Fibroblast of pulmonary artery (primary cell): ENCODE measurements around the gene KCNK1.
"Not testable (repeated sequence)": the region's sequence is repeated elsewhere in the genome, so short reads cannot be mapped to it uniquely, and the experiment has no call there.

Source experiments
- DNase-seq: peaks from one replicate; pipeline ENCODE4 v3.0.0-alpha.2; 2010; ENCODE audit warnings: low read depth
- H3K4me3 ChIP-seq: replicated peaks from 2 replicates; pipeline ENCODE4 v1.5.1; 2011; ENCODE audit warnings: low read depth, mild to moderate bottlenecking, control low read depth, low read length, moderate library complexity
- TF ChIP-seq, protein P1 (sequence below): IDR thresholded peaks from 2 replicates; pipeline ENCODE4 v1.5.1; 2011; ENCODE audit warnings: mild to moderate bottlenecking, control low read depth, low read length, inconsistent platforms; ENCODE audit errors: missing control alignments

KCNK1 gene

GRCh38 chr1:233679030-233679429 is 65.1 kb downstream of the KCNK1 start:
- DNase-seq: no peak
- no peak overlapping the region for H3K4me3 ChIP-seq
- TF ChIP-seq, protein P1, sequence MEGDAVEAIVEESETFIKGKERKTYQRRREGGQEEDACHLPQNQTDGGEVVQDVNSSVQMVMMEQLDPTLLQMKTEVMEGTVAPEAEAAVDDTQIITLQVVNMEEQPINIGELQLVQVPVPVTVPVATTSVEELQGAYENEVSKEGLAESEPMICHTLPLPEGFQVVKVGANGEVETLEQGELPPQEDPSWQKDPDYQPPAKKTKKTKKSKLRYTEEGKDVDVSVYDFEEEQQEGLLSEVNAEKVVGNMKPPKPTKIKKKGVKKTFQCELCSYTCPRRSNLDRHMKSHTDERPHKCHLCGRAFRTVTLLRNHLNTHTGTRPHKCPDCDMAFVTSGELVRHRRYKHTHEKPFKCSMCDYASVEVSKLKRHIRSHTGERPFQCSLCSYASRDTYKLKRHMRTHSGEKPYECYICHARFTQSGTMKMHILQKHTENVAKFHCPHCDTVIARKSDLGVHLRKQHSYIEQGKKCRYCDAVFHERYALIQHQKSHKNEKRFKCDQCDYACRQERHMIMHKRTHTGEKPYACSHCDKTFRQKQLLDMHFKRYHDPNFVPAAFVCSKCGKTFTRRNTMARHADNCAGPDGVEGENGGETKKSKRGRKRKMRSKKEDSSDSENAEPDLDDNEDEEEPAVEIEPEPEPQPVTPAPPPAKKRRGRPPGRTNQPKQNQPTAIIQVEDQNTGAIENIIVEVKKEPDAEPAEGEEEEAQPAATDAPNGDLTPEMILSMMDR: no peak

- no peak overlapping the region for H3K4me3 ChIP-seq
- DNase-seq: no peak
- TF ChIP-seq, protein P1: no peak
These were observed 65.9 kb downstream of the KCNK1 start for GRCh38 chr1:233679591-233680373.

GRCh38 chr1:233681285-233681684 is 67.4 kb downstream of the KCNK1 start:
- TF ChIP-seq, protein P1: no peak
- DNase-seq: no peak
- no peak overlapping the region for H3K4me3 ChIP-seq

DNA sequence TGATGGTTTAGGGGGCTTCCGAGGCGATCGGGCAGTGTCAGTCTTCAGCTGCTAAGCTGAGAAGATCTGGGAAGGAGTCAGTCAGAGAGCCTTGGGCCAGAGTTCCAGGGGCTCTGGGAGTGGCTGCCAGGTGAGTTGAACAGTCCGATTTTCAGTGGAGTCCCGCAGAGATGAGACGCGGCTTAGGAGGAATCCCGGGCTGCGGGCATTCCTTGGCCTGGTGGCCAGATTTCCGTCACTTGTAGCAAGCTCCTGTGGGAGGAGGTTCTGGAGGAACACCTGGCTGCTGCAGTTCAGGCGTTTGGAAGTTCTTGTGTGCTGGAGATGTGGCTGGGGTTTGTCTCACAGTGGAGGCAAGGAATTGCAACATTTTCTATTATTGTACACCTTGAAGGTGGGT is 72.7 kb downstream of the KCNK1 start:
- DNase-seq, H3K4me3 ChIP-seq: not testable (repeated sequence)

DNA sequence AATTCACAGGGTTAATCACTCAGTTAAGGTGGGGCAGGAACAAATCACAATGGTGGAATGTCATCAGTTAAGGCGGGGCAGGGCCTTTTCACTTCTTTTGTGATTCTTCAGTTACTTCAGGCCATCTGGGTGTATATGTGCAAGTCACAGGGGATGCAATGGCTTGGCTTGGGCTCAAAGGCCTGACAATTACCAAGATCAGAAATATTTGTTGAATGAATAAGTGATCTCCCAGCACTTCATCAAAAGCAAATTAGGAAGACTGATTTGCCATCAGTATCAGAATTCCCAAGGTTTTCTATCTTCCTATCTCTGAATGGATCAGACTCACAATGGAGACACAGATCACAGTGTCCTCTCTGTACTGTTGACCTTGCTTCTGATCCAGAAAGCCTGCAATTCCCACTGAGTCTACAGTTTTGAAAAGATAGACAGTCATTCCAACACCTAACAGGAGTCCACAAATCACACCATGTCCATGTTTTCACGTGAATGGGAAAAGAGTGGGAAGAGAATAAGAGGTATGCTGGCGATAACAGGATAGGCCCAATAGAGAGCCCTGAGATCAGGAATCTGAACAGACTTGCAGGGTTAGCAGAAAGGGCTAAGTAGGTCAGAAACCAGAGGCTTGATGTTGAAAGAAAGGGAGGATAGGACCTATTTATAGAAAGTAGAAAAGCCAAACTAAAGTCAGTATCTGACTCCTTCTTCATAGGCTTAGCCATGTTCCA is 75.3 kb downstream of the KCNK1 start:
- TF ChIP-seq, protein P1: no peak
- no peak overlapping the region for H3K4me3 ChIP-seq
- DNase-seq: no peak

DNA sequence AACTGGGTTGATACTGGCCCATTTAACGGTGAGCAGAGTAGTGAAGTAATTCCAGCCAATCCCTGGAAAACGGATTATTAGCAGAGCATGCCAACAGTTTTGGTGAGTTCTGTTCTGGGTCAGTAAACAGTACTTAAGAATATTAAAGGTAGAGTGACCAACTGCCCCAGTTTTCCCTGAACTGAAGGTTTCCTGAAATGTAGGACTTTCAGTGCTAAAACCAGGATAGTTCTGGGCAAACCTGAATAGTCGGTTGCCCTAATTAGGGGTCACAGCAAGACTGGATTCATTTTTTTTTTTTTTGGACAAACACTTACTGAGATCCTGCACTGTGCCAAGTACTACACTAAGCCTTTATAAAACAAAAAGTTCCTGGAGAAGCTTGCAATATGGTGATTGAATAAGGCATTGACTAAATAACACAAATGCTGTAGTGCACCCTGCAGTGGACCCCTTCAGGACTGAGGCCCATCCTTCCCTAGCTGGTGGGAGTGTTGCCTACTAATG is 75.9 kb downstream of the KCNK1 start:
- no peak for DNase-seq
- TF ChIP-seq, protein P1: no peak

DNA sequence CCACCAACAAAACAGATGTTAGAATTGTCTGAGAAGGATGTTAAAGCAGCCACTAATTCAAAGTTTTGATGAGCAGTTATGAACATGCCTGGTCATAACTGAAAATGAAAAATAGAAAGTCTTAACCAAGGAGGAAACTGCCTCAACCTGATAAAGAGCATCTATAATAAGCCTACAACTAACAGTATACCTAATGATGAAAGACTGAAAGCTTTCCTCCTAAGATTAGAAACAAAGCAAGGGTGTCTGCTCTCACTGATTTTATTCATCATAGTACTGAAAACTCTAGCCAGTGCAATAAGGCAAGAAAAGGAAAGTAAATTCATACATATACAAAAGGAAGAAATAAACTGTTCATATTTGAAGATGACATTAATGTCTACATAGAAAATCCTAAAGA is 82.0 kb downstream of the KCNK1 start:
- TF ChIP-seq, protein P1: no peak
- DNase-seq: no peak
- H3K4me3 ChIP-seq: no peak overlapping the region

More for the DNA sequence above, 75.9 kb downstream of the KCNK1 start:
- H3K4me3 ChIP-seq: no peak overlapping the region
